ENCODE measurements around the gene COL7A1.

- TF ChIP-seq CTCF (conservative IDR thresholded peaks at IDR 0.05) (no peak), EZH2 (IDR thresholded peaks at IDR 0.05; ENCODE audit: low read depth) (no peak)
Observed at GRCh38 chr3:48535578-48535977, 59.6 kb downstream of the COL7A1 start.
